HG02885 (cell line): ENCODE results near the gene TEX52.

ENCODE experiments used
- ATAC-seq: cut with Tn5 transposase; IDR thresholded peaks from one replicate; pipeline ENCODE4 v1.9.1; 2021; ENCODE audit warnings: mild to moderate bottlenecking; ENCODE audit not compliant: unreplicated experiment, poor library complexity

Gene TEX52

DNA sequence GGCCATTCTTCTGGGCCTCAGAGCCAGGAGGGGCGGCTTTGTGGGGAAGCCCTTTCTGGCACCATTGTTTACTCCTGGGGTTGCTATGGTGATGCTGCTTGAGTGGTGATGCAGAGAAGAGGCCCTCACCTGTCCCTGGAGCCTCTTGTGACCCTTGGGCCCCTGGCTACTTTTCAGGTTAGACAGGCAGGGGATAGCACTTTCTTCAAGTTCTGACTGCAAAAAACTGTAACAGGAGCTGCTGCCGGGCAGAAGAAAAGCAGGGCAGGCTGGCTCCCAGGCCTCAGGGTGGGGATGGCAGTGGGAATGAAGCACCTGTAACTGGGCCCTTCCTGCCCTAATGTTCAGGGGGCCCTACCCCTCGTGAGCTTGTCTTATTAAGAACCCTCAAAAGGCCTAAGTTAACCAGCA lies at the start of gene TEX52:
TSS of gene TEX52 (minus strand) at position 19 of the 411 bp plus-strand sequence. CDS start at position 6, 13 bp downstream.
- no peak for ATAC-seq

DNA sequence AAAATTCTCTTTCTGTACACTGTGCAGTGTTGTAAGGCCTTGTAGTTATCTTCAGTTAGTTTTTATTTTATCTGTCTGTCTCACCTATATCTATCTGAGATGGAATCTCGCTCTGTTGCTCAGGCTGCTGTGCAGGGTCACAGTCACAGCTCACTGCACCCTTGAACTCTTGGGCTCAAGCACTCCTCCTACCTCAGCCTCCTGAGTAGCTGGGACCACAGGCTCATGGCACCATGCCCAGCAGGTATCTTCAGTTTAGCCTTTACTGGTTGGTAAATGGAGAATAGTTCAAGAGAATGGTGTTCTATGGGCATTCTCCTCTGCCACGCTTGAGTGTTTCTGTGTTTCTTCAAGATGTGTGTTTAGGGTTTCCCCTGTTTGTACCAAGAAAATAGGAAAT lies 47.4 kb upstream of the TEX52 start:
- ATAC-seq = no peak

DNA sequence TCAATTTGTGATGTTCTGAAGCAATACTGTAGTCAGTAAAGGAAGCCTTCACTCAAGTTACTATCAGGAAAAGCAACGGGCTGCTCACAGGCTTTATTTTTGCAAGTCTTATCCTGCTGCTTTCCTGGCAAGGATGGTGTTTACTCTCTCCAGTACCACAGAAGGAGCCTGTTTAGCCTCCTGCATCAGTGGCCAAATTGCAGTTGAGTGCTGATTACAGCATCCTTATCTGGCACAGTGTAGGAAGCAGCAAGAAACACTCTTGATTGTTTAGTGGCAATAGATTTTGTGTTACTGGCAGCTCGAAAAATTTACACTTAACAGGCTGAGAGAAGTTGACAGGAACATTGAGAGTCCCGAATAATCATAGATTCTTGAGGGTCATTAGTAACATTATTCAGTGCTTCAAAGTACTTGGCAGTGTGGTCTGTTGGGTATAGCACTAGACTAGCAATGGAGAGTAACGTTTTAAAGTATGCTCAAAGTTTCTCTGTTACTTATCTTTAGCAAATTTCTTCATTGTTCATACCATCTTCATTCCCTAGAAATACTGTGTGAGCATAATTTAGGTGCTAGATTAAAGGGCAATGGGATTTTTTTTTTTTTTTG lies 45.5 kb upstream of the TEX52 start:
- no peak for ATAC-seq

DNA sequence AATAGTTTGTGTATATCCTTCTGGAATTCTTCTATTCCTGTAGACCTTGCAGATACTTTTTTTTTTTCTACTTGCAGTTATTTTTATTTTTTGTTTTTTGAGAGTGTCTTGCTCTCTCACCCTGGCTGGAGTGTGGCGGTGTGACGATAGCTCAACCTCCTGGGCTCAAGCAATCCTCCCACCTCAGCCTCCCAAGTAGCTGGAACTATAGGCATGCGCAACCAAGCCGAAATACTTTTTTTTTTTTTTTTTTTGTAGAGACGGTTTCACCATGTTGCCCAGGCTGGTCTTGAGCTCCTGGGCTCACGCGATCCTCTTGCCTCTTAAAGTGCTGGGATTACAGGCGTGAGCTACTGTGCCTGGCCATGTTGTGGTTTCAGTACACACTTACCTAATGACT lies 43.8 kb upstream of the TEX52 start:
- ATAC-seq = no peak

DNA sequence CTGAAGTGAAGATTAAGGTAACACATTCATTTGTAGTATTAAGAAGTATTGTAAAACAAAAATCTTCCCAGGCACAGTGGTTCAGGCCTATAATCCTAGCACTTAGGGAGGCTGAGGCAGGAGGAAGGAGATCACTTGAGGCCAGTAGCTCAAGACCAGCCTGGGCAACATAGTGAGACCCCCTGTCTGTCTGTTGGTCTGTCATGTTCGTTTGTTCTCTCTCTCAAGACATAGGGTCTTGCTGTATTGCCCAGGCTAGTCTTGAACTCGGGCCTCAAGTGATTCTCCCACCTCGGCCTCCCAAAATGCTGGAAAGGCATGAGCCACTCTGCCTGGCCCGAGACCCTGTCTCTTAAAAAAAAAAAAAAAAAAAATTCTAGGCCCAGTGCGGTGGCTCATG lies 40.6 kb upstream of the TEX52 start:
- ATAC-seq = no peak

DNA sequence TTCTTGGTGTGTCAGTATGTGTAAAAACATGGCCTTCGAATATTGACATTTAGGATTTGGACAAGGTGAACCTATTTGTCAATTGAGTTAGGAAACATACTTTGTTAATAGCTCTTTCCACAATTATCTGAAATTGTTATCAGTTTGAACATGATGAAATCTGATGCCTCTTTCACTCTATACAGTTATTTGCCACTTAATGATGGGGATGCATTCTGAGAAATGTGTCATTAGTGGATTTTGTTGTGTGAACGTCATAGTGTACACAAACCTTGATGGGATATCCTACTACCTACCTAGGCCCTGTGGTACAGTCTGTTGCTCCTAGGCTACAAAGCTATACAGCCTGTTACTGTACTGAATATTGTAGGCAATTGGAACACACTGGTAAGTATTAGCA lies 38.7 kb upstream of the TEX52 start:
- ATAC-seq = no peak

DNA sequence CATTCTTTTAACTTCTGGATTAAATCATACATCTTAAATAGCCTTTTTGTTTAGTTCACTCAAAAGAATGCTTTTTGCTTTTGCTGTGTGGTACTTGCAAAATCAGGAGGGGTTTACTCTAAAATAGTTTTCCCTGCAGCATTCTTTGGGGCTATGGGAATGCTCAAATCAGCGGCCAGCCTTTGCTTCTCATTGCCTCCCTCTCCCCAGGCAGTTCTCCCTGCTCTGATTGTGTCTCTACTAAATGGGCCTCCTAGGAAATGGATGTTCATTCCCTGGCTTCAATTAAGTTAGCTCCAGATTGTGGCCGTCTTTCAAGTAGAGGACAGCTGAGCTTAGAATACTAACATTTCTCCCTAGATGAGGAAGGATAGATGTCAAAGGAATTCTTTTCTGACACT lies 38.2 kb upstream of the TEX52 start:
- ATAC-seq = no peak

DNA sequence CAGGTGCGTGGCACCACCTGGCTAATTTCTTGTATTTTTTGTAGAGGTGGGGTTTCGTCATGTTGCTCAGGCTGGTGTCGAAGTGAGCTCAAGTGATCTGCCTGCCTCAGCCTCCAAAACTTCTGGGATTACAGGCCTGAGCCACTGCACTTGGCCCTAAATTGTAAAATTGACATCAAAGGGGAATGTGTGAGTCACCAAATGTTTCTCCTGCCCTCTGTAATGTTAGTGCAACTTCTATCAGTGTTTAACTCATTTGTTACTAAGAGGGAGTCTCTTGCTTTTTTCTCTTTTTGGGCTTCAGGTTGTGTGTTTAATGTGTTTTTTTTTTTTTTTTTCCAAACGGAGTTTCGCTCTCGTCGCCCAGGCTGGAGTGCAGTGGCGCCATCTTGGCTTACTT lies 36.2 kb upstream of the TEX52 start:
- ATAC-seq = no peak

DNA sequence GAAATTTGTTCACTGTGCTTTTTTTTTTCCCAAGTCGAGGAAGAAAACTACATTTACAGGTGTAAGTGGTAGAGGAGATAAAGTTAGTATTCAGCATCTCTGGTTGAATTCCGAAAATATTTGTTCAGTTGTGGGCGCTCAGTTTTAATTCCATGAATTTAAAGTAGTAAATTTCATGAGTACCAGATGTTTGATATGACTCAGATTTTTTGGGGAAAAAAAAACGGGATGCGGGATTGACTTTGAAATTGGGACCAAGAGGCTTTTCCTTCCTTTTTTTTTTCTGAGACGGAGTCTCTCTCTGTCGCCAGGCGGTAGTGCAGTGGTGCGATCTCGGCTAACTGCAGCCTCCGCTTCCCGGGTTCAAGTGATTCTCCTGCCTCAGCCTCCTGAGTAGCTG lies 35.4 kb upstream of the TEX52 start:
- no peak for ATAC-seq

DNA sequence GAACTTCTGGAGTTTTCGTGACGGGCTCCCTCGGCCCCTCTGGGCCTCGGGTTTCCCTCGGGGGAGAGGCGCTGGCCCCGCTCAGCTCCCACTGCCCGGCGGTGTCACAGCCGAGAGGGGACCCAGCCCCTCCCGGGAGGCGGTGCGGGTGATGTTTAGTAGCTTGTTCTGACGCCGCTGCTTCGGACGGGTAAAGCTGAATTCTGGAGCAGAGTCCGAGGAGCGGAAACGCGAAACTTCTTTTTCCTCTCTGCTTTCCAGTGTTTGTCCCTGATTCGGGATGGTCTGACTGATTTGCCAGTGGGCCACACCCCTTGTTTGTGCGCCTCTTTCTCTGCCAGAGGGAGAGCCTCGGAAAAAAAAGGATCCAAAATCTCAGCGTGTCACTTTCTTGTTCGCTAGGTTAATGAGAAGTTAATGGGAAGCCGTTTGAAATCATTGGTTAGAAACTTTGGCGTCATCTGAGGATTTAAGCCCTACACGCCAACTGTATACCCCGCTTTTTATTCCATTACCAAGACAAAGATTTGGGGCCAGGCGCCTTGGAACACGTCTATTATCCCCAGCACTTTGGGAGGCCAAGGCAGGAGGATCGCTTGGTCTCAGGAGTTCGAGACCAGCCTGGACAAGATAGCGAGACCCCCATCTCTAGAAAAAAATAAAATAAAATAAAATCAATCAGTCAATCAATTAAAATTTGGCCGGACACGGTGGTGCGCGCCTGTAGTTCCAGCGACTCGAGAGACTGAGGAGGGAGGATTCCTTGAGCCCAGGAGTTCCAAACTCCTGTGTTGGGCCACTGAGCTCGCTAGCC lies 34.6 kb upstream of the TEX52 start:
- peak; percentile 16 for ATAC-seq

DNA sequence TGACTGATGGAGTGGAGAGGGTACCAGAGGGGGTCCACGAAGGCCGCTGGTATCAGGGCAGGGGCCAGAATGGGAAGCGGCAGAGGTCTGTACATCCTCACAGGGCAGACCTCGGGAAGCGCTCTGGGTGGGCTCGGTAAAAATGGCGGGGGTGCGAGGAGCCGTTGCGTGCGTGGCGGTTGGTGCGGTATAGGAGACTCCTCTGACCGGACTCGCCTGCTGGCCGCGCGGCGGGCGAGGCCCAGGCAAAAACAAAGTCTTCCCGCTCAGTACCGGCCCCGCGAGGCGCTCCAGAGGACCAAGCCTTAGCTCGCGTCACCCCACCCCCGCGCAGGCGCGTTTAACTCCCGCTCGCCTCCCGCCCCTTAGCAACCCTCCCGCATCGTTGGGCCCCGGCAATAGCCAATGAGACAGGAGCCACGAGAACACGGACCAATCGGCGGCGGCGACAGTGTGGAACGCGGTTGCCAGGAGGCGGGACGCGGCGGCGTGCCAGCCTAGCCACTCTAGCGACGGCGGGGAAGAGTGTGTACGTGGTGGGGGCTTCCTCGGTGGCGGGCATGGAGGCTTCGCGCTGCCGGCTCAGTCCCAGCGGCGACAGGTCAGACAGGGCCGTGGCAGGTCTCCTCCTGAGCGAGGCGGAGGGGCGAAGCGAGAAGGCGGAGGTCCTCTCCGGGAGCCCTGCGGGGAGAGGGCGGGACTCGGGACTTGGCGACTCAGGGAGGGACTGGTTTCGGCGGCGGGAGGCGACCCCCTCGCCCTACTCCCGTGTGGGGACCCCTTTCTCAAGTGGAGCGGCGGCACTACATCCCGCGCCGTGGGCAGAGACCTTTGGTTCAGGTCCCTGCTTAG lies 33.8 kb upstream of the TEX52 start, which contains the start of gene TULP3:
TSS of gene TULP3 (plus strand) at position 504 of the 852 bp plus-strand sequence. CDS start at position 561, 57 bp downstream.
- peak; percentile 99 for ATAC-seq

DNA sequence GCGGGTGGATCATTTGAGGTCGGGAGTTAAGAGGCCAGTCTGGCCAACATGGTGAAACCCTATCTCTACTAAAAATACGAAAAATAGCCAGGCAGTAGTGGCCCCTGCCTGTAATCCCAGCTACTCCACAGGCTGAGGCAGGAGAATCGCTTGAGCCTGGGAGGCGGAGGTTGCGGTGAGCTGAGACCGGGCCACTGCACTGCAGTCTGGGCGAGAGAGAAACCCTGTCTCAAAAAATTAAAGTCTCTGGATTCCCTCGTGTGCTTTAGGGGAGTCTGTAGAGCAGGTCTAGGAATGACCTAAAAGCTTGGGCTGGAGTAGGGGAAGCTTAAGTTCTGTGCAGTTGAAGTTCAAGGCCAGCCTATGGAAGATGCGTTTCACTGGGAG lies 33.2 kb upstream of the TEX52 start:
- no peak for ATAC-seq

DNA sequence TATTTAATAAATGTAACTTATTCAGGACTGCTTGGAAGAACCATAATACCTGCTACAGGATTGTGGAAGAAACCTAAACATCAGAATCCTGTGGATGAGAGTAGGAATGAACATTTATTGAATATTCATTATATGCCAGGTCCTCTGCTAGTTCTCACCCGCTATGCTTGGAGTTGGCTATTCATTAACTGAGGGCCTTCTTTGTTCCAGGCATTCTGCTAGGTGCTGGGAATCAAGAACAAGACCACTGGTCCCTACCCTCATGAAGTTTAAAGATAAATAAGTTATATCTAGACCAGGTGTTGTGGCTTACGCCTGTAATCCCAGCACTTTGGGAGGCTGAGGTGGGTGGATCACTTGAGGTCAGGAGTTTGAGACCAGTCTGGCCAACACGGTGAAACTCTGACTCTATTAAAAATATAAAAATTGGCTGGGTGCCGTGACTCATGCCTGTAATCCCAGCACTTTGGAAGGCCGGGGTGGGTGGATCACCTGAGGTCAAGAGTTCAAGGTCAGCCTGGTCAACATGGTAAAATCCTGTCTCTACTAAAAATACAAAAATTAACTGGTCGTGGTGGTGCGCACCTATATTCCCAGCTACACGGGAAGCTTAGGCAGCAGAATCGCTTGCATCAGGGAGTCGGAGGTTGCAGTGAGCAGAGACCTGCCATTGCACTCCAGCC lies 30.1 kb upstream of the TEX52 start:
- no peak for ATAC-seq

DNA sequence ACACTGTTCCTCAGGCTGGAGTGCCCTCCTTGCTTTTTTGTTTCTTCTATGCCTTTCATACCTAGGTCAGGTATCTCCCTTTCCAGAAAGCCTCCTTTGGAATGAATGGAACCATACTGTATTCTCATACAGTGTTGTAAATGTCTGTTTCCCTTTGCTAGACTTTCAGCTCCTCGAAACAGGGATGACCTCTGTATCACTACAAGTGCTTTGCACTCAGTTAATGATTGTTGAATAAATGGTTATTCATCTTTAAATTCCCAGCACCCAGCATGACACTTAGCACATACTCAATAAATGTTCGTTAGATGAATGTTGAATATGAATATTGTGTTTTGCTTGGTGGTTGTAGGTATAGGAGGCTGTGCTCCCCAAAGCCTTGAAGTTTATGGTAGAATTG lies 28.0 kb upstream of the TEX52 start:
- ATAC-seq = no peak

DNA sequence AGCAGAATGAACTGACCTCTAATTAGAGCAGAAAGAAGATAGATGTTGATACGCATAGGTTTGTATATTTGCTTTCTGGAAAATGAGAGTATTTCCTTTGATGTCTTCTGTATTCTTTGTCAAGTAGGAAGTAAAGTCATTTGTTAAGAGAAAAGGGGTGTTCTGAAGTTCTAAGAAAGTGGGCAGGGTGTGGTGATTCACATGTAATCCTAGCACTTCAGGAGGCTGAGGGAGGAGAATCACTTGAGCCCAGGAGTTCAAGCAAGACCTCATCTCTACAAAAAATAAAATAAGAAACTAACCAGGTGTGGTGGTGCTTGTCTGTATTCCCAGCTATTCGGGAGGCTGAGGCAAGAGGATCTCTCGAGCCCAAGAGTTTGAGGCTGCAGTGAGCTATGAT lies 23.0 kb upstream of the TEX52 start:
- no peak for ATAC-seq

DNA sequence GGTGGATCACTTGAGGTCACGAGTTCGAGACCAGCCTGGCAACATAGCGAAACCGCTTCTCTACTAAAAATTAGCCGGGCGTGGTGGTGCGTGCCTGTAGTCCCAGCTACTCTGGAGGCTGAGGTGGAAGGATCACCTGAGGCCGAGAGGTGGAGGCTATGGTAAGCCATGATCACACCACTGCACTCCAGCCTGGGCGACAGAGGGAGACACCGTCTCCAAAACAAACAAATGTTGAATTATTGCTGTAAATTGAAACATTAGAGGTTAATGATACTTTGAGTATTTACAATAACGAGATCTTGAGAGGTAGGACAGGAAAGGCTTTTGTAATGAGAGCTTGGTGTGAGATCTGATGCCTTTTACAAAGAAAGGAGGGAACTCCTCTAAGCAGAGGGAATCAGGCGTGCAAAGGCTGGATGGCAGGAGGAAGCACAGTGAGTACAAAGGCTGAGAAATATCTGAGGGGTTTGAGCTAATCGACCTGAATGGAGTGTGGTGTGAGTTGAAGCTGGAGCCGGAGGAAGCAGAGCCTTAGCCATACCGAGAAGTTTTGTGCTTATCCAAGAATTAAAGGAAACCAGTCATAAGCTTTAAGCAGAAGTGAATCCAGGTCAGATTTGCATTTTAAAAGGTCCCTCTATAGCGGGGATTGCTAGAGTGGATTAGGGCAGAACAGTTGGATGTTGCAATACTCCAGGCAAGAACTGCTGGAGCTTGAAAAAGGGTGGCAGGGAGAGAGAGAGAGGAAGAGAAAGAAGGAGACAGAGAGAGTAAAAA lies 21.3 kb upstream of the TEX52 start:
- no peak for ATAC-seq

DNA sequence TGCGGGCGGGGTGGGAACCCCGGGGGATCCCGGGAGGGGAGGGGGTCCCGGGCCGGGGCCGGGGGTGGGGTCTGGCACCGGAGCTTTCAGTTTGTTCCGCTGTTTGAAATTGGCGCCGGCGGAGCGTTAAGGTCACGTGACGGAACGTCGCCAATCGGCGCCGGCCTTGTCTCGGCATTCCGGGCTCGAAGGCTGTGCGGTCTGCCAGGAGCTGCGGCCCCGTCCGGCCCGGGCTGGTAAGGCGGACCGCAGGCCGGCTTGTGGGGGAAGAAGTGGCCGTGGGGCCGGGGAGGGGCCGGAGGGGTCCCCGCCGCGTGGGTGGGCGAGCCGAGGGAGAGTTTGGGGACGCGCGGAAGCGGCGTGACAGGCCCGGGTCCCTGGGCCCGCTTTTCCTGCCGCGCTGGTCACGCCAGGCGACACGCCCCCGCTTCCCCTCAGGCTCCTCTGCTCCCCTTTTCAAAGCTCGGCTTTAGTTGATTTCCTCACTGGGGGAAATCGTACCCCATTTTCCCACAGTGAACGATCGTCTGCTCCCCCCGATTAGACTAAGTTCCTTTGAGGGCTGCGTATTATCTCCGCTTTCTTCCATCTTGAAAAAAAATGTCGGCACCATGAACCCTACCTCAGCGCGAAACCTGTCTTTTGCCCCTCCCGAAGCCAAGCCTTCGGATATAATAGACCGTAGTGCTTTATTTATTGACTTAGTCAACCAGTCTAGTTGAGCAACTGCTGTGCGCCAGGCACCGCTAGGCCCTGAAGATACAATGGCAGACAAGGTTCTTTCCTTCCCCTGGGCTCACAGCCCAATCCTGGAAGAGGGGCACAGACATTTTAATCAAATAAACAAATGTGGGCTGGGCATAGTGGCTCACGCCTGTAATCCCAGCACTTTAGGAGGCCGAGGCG lies 20.5 kb upstream of the TEX52 start, which contains the start of the genes FOXM1 and RHNO1:
TSS of gene FOXM1 (minus strand) at position 128 of the 906 bp plus-strand sequence. CDS start 2,696 bp downstream, outside the sequence.
TSS of gene RHNO1 (plus strand) at position 177 of the 906 bp plus-strand sequence. CDS start 8,144 bp downstream, outside the sequence.
- ATAC-seq = peak; percentile 84

DNA sequence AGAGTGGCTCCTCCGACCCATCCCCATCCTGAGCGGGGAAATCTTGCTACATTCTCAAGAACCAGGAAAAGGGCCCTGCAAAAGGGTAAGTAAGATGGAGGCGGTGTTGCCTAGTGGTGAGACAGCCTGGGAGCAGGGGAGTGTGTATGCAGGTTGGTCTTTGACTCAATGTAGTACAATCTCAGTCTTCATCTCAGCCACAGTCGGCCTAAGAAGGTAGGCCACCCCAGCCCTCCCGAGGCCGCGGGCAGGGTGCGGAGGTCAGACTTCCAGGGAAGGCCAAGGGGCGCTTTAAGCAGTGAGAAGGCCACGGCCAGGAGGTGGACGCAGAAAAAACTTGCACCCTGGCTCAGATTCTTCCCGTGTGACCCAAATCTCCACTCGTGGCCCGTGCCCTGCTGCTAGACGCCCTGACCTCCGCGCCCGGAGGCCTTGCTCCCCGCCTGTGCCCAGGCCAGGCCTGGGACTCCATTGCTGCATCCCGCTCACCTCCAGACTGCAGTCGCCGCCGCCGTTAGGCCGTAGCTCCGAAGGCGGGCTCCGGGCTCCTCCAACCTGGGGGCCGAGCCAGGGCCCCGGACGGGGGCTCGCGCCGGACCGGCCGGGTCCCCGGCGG lies 19.7 kb upstream of the TEX52 start:
- ATAC-seq = peak; percentile 43
